GM19240 (cell line): ENCODE results near the gene FAM50B.

Source experiments
- DNase-seq: peaks from one replicate; pipeline ENCODE4 v3.0.0; 2011; ENCODE audit warnings: low spot score; ENCODE audit not compliant: insufficient read length

Gene FAM50B

GRCh38 chr6:3819161-3820110 lies 29.7 kb upstream of the FAM50B start:
- DNase-seq = no peak

- no peak for DNase-seq
Measured at GRCh38 chr6:3820563-3820962, 28.6 kb upstream of the FAM50B start.

- no peak for DNase-seq
Measured at GRCh38 chr6:3822747-3823445, 26.3 kb upstream of the FAM50B start.

GRCh38 chr6:3823671-3824070 lies 25.5 kb upstream of the FAM50B start:
- DNase-seq = no peak

GRCh38 chr6:3825331-3825831 lies 23.8 kb upstream of the FAM50B start:
- DNase-seq = no peak

GRCh38 chr6:3825851-3826581 lies 23.2 kb upstream of the FAM50B start:
- no peak for DNase-seq

- no peak for DNase-seq
Measured at GRCh38 chr6:3829285-3829684, 19.9 kb upstream of the FAM50B start.

- DNase-seq = no peak
Measured at GRCh38 chr6:3830806-3831205, 18.4 kb upstream of the FAM50B start.

GRCh38 chr6:3831761-3832530 lies 17.2 kb upstream of the FAM50B start:
- no peak for DNase-seq

GRCh38 chr6:3835055-3835731 lies 14.0 kb upstream of the FAM50B start:
- DNase-seq = no peak

- DNase-seq = no peak
Measured at GRCh38 chr6:3835785-3836184, 13.4 kb upstream of the FAM50B start.

GRCh38 chr6:3836566-3836965 lies 12.6 kb upstream of the FAM50B start:
- DNase-seq = no peak

GRCh38 chr6:3837781-3838180 lies 11.4 kb upstream of the FAM50B start:
- no peak for DNase-seq

- no peak for DNase-seq
Measured at GRCh38 chr6:3838992-3839867, 9.9 kb upstream of the FAM50B start.

- DNase-seq = no peak
Measured at GRCh38 chr6:3841066-3841454, 8.1 kb upstream of the FAM50B start.

GRCh38 chr6:3841711-3842565 lies 7.2 kb upstream of the FAM50B start:
- no peak for DNase-seq

GRCh38 chr6:3843379-3844096 lies 5.6 kb upstream of the FAM50B start:
- DNase-seq = no peak

GRCh38 chr6:3844097-3844463 lies 5.1 kb upstream of the FAM50B start:
- DNase-seq = no peak
